Caco-2 (cell line): ENCODE results near the gene POLRMT. TPM values are rescaled to one million over a fixed set of nuclear protein-coding genes. Genes with fewer than 3 reads are reported as not detected.

Source experiments
- BruUV-seq: library from RNA; stranded (reverse); fragments of 400-500 nt; replicated peaks from 2 replicates; lab custom pipeline; 2021; lab: Mats Ljungman, UMichigan
- CTCF ChIA-PET: fragments of 300-600 bp; sonication (Branson Sonifier 250); formaldehyde crosslinking; loops from one replicate; lab custom pipeline; 2022; ENCODE audit warnings: antibody characterized with exemption; lab: Charles Lee
- POLR2A ChIA-PET: fragments of 300-600 bp; sonication (Branson Sonifier 250); formaldehyde crosslinking; loops from one replicate; lab custom pipeline; 2022; ENCODE audit warnings: antibody characterized with exemption; lab: Charles Lee
- DNase-seq, 2 experiments: peaks; one replicate each; pipeline versions ENCODE4 v3.0.0 to v3.0.0-alpha.2; 2020 to 2022
- H3K27me3 ChIP-seq: replicated peaks from 2 replicates; pipeline ENCODE4 v1.6.0; 2011; ENCODE audit warnings: low read length; ENCODE audit not compliant: control insufficient read depth, insufficient read depth
- H3K36me3 ChIP-seq: 2 replicates; pipeline ENCODE4 v1.5.1; 2011; ENCODE audit warnings: low read length; ENCODE audit not compliant: control insufficient read depth, insufficient read depth
- H3K4me1 ChIP-seq: fragments of 250-450 bp; sonication (Bioruptor Pico); 2 replicates; pipeline ENCODE4 v1.5.1; 2020; ENCODE audit warnings: mild to moderate bottlenecking
- H3K4me3 ChIP-seq: 2 replicates; pipeline ENCODE4 v1.5.1; 2011; ENCODE audit warnings: low read depth, mild to moderate bottlenecking, control low read depth, low read length
- H3K9me3 ChIP-seq: fragments of 250-450 bp; sonication (Bioruptor Pico); 2 replicates; pipeline ENCODE4 v1.5.1; 2020; ENCODE audit warnings: mild to moderate bottlenecking, moderate library complexity
- H3K27ac Mint-ChIP-seq: one replicate; pipeline ENCODE4 v1.8.0; 2022; ENCODE audit warnings: mixed read lengths; ENCODE audit not compliant: unreplicated experiment
- H3K27me3 Mint-ChIP-seq: one replicate; pipeline ENCODE4 v1.8.0; 2022; ENCODE audit warnings: mixed read lengths; ENCODE audit not compliant: insufficient read depth, unreplicated experiment
- H3K36me3 Mint-ChIP-seq: one replicate; pipeline ENCODE4 v1.8.0; 2022; ENCODE audit warnings: mild to moderate bottlenecking, mixed read lengths; ENCODE audit not compliant: insufficient read depth, unreplicated experiment
- H3K4me1 Mint-ChIP-seq: one replicate; pipeline ENCODE4 v1.8.0; 2022; ENCODE audit warnings: low read depth, mixed read lengths; ENCODE audit not compliant: unreplicated experiment
- H3K4me3 Mint-ChIP-seq: one replicate; pipeline ENCODE4 v1.8.0; 2022; ENCODE audit warnings: mild to moderate bottlenecking, moderate library complexity, mixed read lengths; ENCODE audit not compliant: unreplicated experiment
- H3K9me3 Mint-ChIP-seq: one replicate; pipeline ENCODE4 v1.8.0; 2022; ENCODE audit warnings: mixed read lengths; ENCODE audit not compliant: unreplicated experiment
- CTCF ChIP-seq, 2 experiments: fragments of 200-600 bp in 1 of 2; IDR thresholded peaks; 1 replicate in 1 of 2; 2 replicates in 1 of 2; pipeline versions ENCODE4 v1.5.1 to v1.8.0; 2011 to 2022; ENCODE audit warnings: antibody characterized with exemption in 1 of 2, control low read depth in 1 of 2, inconsistent platforms in 1 of 2, low read depth in 1 of 2, low read length in 1 of 2, mild to moderate bottlenecking in 1 of 2, moderate library complexity in 1 of 2; ENCODE audit not compliant: insufficient read depth in 1 of 2, severe bottlenecking in 1 of 2, unreplicated experiment in 1 of 2
- intact Hi-C: fragments of 100-400 bp; cut with micrococcal nuclease; formaldehyde crosslinking; loops from one replicate; pipeline ENCODE4 v1.10.0; 2022; ENCODE audit not compliant: unreplicated experiment
- total RNA-seq: library from RNA; stranded (reverse); gene quantifications from 2 replicates; pipeline ENCODE4 v1.2.3, GENCODE V29; 2022

The POLRMT gene
- total RNA-seq, 1 experiment from 2014 or later, result 95.8 TPM

- Mint-ChIP-seq H3K36me3 (peaks cover 17% of the 10 kb centered on the region), H3K27me3 (peaks cover 4% of the 10 kb centered on the region), H3K4me1 (peaks cover 12% of the 10 kb centered on the region), H3K4me3 (peak overlapping the region; percentile 71), H3K27ac (no peak overlapping the region), H3K9me3 (no peaks in the 10 kb centered on the region)
- ChIA-PET CTCF (no interaction called here), POLR2A (no interaction called here)
- DNase-seq, result no peak
- H3K4me3 ChIP-seq, result peak overlapping the region; percentile 36
- H3K36me3 ChIP-seq, result no peaks in the 10 kb centered on the region
- BruUV-seq, result no TSS peak
- peaks cover 11% of the 10 kb centered on the region; the same call in 1 of the 2 replicates for H3K4me1 ChIP-seq
- no peak for TF ChIP-seq CTCF (IDR thresholded peaks at IDR 0.05; ENCODE audit: insufficient read depth in 1 of 2, low read depth in 1 of 2, low read length in 1 of 2, severe bottlenecking in 1 of 2, unreplicated experiment in 1 of 2)
- H3K27me3 ChIP-seq, result no peaks in the 10 kb centered on the region
- H3K9me3 ChIP-seq, result no peaks in the 10 kb centered on the region
- intact Hi-C loops, result no loop called here
These were observed 5.5 kb upstream of the POLRMT start for GRCh38 chr19:638906-639252.

GRCh38 chr19:634975-635652, 1.8 kb upstream of the POLRMT start:
- Mint-ChIP-seq H3K27me3 (peaks cover 4% of the 10 kb centered on the region), H3K27ac (no peak overlapping the region), H3K9me3 (no peaks in the 10 kb centered on the region), H3K4me3 (no peak overlapping the region), H3K4me1 (peaks cover 13% of the 10 kb centered on the region), H3K36me3 (peaks cover 34% of the 10 kb centered on the region)
- peaks cover 11% of the 10 kb centered on the region; the same call in 1 of the 2 replicates for H3K4me1 ChIP-seq
- POLR2A ChIA-PET, result no interaction called here
- intact Hi-C loops, result no loop called here
- no TSS peak for BruUV-seq
- no peak for DNase-seq
- TF ChIP-seq CTCF (IDR thresholded peaks at IDR 0.05; ENCODE audit: insufficient read depth in 1 of 2, low read depth in 1 of 2, low read length in 1 of 2, severe bottlenecking in 1 of 2, unreplicated experiment in 1 of 2), result no peak
- H3K27me3 ChIP-seq, result no peaks in the 10 kb centered on the region
- CTCF ChIA-PET, result no interaction called here
- H3K4me3 ChIP-seq, result no peak overlapping the region
- H3K9me3 ChIP-seq, result no peaks in the 10 kb centered on the region
- H3K36me3 ChIP-seq, result no peaks in the 10 kb centered on the region

GRCh38 chr19:633786-634639, 676 bp upstream of the POLRMT start:
- no peaks in the 10 kb centered on the region for H3K9me3 Mint-ChIP-seq
- H3K27me3 Mint-ChIP-seq, result no peaks in the 10 kb centered on the region
- no peaks in the 10 kb centered on the region for H3K36me3 ChIP-seq
- peaks cover 8% of the 10 kb centered on the region; the same call in 1 of the 2 replicates for H3K4me1 ChIP-seq
- intact Hi-C loops, result loop anchor here (2.0 kb wide), 1 partner anchor 61 kb away; the partner anchor contains the start of gene BSG
- BruUV-seq, result no TSS peak
- ChIA-PET CTCF (no interaction called here), POLR2A (interaction anchor here (0.7 kb wide), 1 partner anchor 102 kb away, joined by 3 read pairs; the partner anchor contains the start of gene CDC34)
- H3K4me3 Mint-ChIP-seq, result peak overlapping the region; percentile 100
- no peaks in the 10 kb centered on the region for H3K9me3 ChIP-seq
- peak overlapping the region; percentile 96 for H3K27ac Mint-ChIP-seq
- peaks cover 29% of the 10 kb centered on the region for H3K36me3 Mint-ChIP-seq
- H3K27me3 ChIP-seq, result no peaks in the 10 kb centered on the region
- H3K4me3 ChIP-seq, result peak overlapping the region; percentile 57
- no peak for TF ChIP-seq CTCF (IDR thresholded peaks at IDR 0.05; ENCODE audit: insufficient read depth in 1 of 2, low read depth in 1 of 2, low read length in 1 of 2, severe bottlenecking in 1 of 2, unreplicated experiment in 1 of 2)
- H3K4me1 Mint-ChIP-seq, result peaks cover 7% of the 10 kb centered on the region
- DNase-seq, result no peak
